HUES6 (cell line): ENCODE measurements around the gene INSRR.

Experiments
- H3K27ac ChIP-seq: 2 replicates; pipeline ENCODE4 v1.7.0; 2013; ENCODE audit warnings: low read depth, mild to moderate bottlenecking, low read length, inconsistent platforms
- H3K27me3 ChIP-seq: 2 replicates; pipeline ENCODE4 v1.6.1; 2013; ENCODE audit warnings: low read length; ENCODE audit not compliant: control insufficient read depth, insufficient read depth
- H3K36me3 ChIP-seq: 2 replicates; pipeline ENCODE4 v1.6.1; 2013; ENCODE audit warnings: low read length; ENCODE audit not compliant: control insufficient read depth, insufficient read depth
- H3K4me1 ChIP-seq: 2 replicates; pipeline ENCODE4 v1.6.1; 2013; ENCODE audit warnings: low read length; ENCODE audit not compliant: control insufficient read depth, insufficient read depth
- H3K4me3 ChIP-seq: 2 replicates; pipeline ENCODE4 v1.5.1; 2013; ENCODE audit warnings: low read depth, low read length
- H3K9ac ChIP-seq: one replicate; pipeline ENCODE4 v1.6.1; 2013; ENCODE audit warnings: mild to moderate bottlenecking, low read length
- H3K9me3 ChIP-seq: 2 replicates; pipeline ENCODE4 v1.6.1; 2013; ENCODE audit warnings: low read depth, low read length; ENCODE audit not compliant: control insufficient read depth, insufficient read depth

The INSRR gene

GRCh38 chr1:156839426-156840109, 19.3 kb downstream of the INSRR start:
- Histone ChIP-seq H3K4me3 (no peak overlapping the region), H3K27ac (no peak overlapping the region), H3K27me3 (peaks cover 89% of the 10 kb centered on the region), H3K9me3 (no peaks in the 10 kb centered on the region), H3K36me3 (no peaks in the 10 kb centered on the region), H3K9ac (no peak overlapping the region), H3K4me1 (peaks cover 3% of the 10 kb centered on the region; the same call in 1 of the 2 replicates)

GRCh38 chr1:156838972-156839371, 19.9 kb downstream of the INSRR start:
- Histone ChIP-seq H3K4me3 (no peak overlapping the region), H3K9me3 (no peaks in the 10 kb centered on the region), H3K9ac (no peak overlapping the region), H3K27ac (no peak overlapping the region), H3K27me3 (peaks cover 88% of the 10 kb centered on the region), H3K4me1 (no peaks in the 10 kb centered on the region; the same call in 1 of the 2 replicates), H3K36me3 (no peaks in the 10 kb centered on the region)

- no peak overlapping the region for H3K4me3 ChIP-seq
- no peaks in the 10 kb centered on the region for H3K9me3 ChIP-seq
- peaks cover 81% of the 10 kb centered on the region for H3K27me3 ChIP-seq
- no peaks in the 10 kb centered on the region for H3K36me3 ChIP-seq
- H3K4me1 ChIP-seq, result no peaks in the 10 kb centered on the region; the same call in 1 of the 2 replicates
- H3K27ac ChIP-seq, result no peak overlapping the region
- no peak overlapping the region for H3K9ac ChIP-seq
Measured at GRCh38 chr1:156836892-156837291, 22.0 kb downstream of the INSRR start.

- Histone ChIP-seq H3K27me3 (peaks cover 81% of the 10 kb centered on the region), H3K27ac (no peak overlapping the region), H3K4me1 (no peaks in the 10 kb centered on the region), H3K4me3 (no peak overlapping the region), H3K9me3 (no peaks in the 10 kb centered on the region), H3K36me3 (no peaks in the 10 kb centered on the region), H3K9ac (no peak overlapping the region)
Measured at GRCh38 chr1:156836041-156836654, 22.8 kb downstream of the INSRR start.

- H3K9me3 ChIP-seq, result no peaks in the 10 kb centered on the region
- H3K36me3 ChIP-seq, result no peaks in the 10 kb centered on the region
- no peak overlapping the region for H3K27ac ChIP-seq
- no peaks in the 10 kb centered on the region for H3K4me1 ChIP-seq
- no peak overlapping the region for H3K9ac ChIP-seq
- H3K4me3 ChIP-seq, result no peak overlapping the region
- H3K27me3 ChIP-seq, result peaks cover 79% of the 10 kb centered on the region
Measured at GRCh38 chr1:156834322-156834721, 24.6 kb downstream of the INSRR start.

GRCh38 chr1:156833603-156834002, 25.3 kb downstream of the INSRR start:
- no peak overlapping the region for H3K27ac ChIP-seq

GRCh38 chr1:156832434-156832833, 26.5 kb downstream of the INSRR start:
- Histone ChIP-seq H3K9me3 (no peaks in the 10 kb centered on the region), H3K27ac (no peak overlapping the region), H3K27me3 (peaks cover 61% of the 10 kb centered on the region), H3K4me3 (no peak overlapping the region), H3K36me3 (no peaks in the 10 kb centered on the region), H3K4me1 (no peaks in the 10 kb centered on the region), H3K9ac (no peak overlapping the region)

More at GRCh38 chr1:156833603-156834002, 25.3 kb downstream of the INSRR start:
- H3K9ac ChIP-seq, result no peak overlapping the region
- no peaks in the 10 kb centered on the region for H3K36me3 ChIP-seq
- H3K9me3 ChIP-seq, result no peaks in the 10 kb centered on the region
- no peaks in the 10 kb centered on the region for H3K4me1 ChIP-seq
- H3K4me3 ChIP-seq, result no peak overlapping the region
- H3K27me3 ChIP-seq, result peaks cover 72% of the 10 kb centered on the region

- Histone ChIP-seq H3K9me3 (no peaks in the 10 kb centered on the region), H3K27me3 (peaks cover 28% of the 10 kb centered on the region), H3K27ac (no peak overlapping the region), H3K9ac (no peak overlapping the region), H3K36me3 (no peaks in the 10 kb centered on the region), H3K4me1 (no peaks in the 10 kb centered on the region), H3K4me3 (no peak overlapping the region)
Measured at GRCh38 chr1:156828400-156829124, 30.4 kb downstream of the INSRR start.

GRCh38 chr1:156826630-156827029, 32.3 kb downstream of the INSRR start:
- H3K4me3 ChIP-seq, result no peak overlapping the region
- H3K9me3 ChIP-seq, result no peaks in the 10 kb centered on the region
- H3K36me3 ChIP-seq, result no peaks in the 10 kb centered on the region
- H3K4me1 ChIP-seq, result no peaks in the 10 kb centered on the region
- H3K27ac ChIP-seq, result no peak overlapping the region
- H3K9ac ChIP-seq, result no peak overlapping the region
- peaks cover 34% of the 10 kb centered on the region for H3K27me3 ChIP-seq

- Histone ChIP-seq H3K27me3 (peaks cover 25% of the 10 kb centered on the region), H3K9me3 (no peaks in the 10 kb centered on the region)
Measured at GRCh38 chr1:156823210-156823790, 35.6 kb downstream of the INSRR start.

GRCh38 chr1:156822680-156823079, 36.2 kb downstream of the INSRR start:
- peaks cover 25% of the 10 kb centered on the region for H3K27me3 ChIP-seq
- H3K4me3 ChIP-seq, result no peak overlapping the region
- H3K4me1 ChIP-seq, result no peaks in the 10 kb centered on the region
- no peaks in the 10 kb centered on the region for H3K36me3 ChIP-seq
- no peak overlapping the region for H3K27ac ChIP-seq
- no peak overlapping the region for H3K9ac ChIP-seq
- no peaks in the 10 kb centered on the region for H3K9me3 ChIP-seq

More at GRCh38 chr1:156823210-156823790, 35.6 kb downstream of the INSRR start:
- Histone ChIP-seq H3K4me3 (no peak overlapping the region), H3K36me3 (no peaks in the 10 kb centered on the region), H3K27ac (no peak overlapping the region), H3K9ac (no peak overlapping the region), H3K4me1 (no peaks in the 10 kb centered on the region)
